ENCODE data around the gene ANKS6. TPM values are rescaled to one million over a fixed set of nuclear protein-coding genes. Genes with fewer than 3 reads are reported as not detected.

Gene ANKS6
- total RNA-seq, 1 experiment from 2014 or later = 46.3 TPM

DNA sequence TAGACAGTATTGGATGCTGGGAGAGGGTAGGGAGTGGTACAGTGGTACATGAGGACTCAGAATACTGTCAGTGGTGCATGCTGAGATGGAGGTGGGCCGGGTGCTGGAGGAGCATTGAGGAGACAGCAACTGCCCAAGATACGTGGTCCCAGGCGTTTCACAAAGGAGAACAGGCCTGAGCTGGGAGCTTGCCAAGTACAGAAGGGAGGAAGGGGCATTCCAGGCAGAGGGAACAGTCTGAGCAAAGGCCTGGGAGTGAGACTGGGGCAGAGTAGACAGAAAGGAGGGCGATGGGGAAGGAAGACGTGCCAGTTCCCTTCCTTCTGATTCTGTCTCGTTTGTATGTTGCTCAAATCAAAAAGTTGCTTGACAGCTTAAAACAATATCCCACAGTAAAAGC lies 26.3 kb upstream of the ANKS6 start:
- no peak overlapping the region for H2BK12ac ChIP-seq (ENCODE audit: insufficient read length, low read depth, low read length)
- H3K56ac ChIP-seq (ENCODE audit: insufficient read length, low read depth, low read length) = no peak overlapping the region
- no peak overlapping the region for H2BK120ac ChIP-seq (ENCODE audit: low read depth, low read length, poor library complexity, severe bottlenecking)
- no peak overlapping the region for H4K5ac ChIP-seq (ENCODE audit: insufficient read length, low read depth, low read length)
- no peak overlapping the region for H2BK5ac ChIP-seq (ENCODE audit: insufficient read length, low read length)
- no peaks in the 10 kb centered on the region; a peak in 3 of 5 replicates for H3K9me3 Mint-ChIP-seq
- TF ChIP-seq, protein P1, sequence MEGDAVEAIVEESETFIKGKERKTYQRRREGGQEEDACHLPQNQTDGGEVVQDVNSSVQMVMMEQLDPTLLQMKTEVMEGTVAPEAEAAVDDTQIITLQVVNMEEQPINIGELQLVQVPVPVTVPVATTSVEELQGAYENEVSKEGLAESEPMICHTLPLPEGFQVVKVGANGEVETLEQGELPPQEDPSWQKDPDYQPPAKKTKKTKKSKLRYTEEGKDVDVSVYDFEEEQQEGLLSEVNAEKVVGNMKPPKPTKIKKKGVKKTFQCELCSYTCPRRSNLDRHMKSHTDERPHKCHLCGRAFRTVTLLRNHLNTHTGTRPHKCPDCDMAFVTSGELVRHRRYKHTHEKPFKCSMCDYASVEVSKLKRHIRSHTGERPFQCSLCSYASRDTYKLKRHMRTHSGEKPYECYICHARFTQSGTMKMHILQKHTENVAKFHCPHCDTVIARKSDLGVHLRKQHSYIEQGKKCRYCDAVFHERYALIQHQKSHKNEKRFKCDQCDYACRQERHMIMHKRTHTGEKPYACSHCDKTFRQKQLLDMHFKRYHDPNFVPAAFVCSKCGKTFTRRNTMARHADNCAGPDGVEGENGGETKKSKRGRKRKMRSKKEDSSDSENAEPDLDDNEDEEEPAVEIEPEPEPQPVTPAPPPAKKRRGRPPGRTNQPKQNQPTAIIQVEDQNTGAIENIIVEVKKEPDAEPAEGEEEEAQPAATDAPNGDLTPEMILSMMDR (conservative IDR thresholded peaks at IDR 0.05) = no peak
- no peak overlapping the region for H4K91ac ChIP-seq (ENCODE audit: insufficient read length, low read depth, low read length)
- no peak overlapping the region for H3K9ac ChIP-seq (ENCODE audit: extremely low read depth, insufficient read length, low read length)
- no peak overlapping the region for H3K18ac ChIP-seq (ENCODE audit: insufficient read length, low read depth, low read length)
- no peak overlapping the region for H3K14ac ChIP-seq (ENCODE audit: insufficient read depth, low read length)
- no peaks in the 10 kb centered on the region for H3K79me1 ChIP-seq (ENCODE audit: insufficient read depth, low read depth, low read length, poor library complexity, severe bottlenecking)
- WGBS (ENCODE audit: extremely low coverage, insufficient read length, low lambda C conversion rate) = no CpG with 5 or more reads among the region's 6 CpGs
- H3K4me1 ChIP-seq (ENCODE audit: insufficient read depth, low read length) = no peaks in the 10 kb centered on the region
- H3T11ph ChIP-seq (ENCODE audit: low read length) = no peak overlapping the region
- H3K27ac Mint-ChIP-seq = peak overlapping the region in 2 of 3 experiments; percentile 23 to 59; a peak in 3 of 7 replicates
- no peaks in the 10 kb centered on the region for H3K23me2 ChIP-seq (ENCODE audit: insufficient read length, low read depth, low read length, poor library complexity, severe bottlenecking)
- H3K27me3 ChIP-seq (ENCODE audit: insufficient read depth, low read length) = no peaks in the 10 kb centered on the region
- peaks cover 2% of the 10 kb centered on the region; the same call in 1 of the 2 replicates for H3K27me3 Mint-ChIP-seq (ENCODE audit: low read depth)
- H3K9me3 ChIP-seq (ENCODE audit: control insufficient read depth, low read depth, low read length) = no peaks in the 10 kb centered on the region
- no peak overlapping the region for H3K23ac ChIP-seq (ENCODE audit: insufficient read length, low read depth, low read length)
- no peak overlapping the region for H4K8ac ChIP-seq (replicated peaks; ENCODE audit: insufficient read length, low read depth, low read length)
- no peak overlapping the region for H2BK15ac ChIP-seq (ENCODE audit: low read depth, low read length)
- H2AFZ ChIP-seq (ENCODE audit: low read length) = no peak overlapping the region
- H3K36me3 Mint-ChIP-seq (ENCODE audit: insufficient read depth in 1 of 3, low read depth in 3 of 3) = peaks cover 10 to 34% (median 34%) of the 10 kb centered on the region in 3 experiments
- no peak overlapping the region for H3K27ac ChIP-seq (ENCODE audit: insufficient read length, low read depth, low read length)
- no peak overlapping the region for H2BK20ac ChIP-seq (ENCODE audit: low read depth, low read length, poor library complexity, severe bottlenecking)
- H4K20me1 ChIP-seq (ENCODE audit: control insufficient read depth, insufficient read depth, insufficient read length) = no peaks in the 10 kb centered on the region
- no peak overlapping the region for H2AK5ac ChIP-seq (ENCODE audit: insufficient read length, low read length)
- H3K4me1 Mint-ChIP-seq = 0 out of 4 replicates have a peak, but pooled peaks cover 0 to under 1% of the 10 kb centered on the region in 2 experiments
- H3K4ac ChIP-seq (ENCODE audit: low read depth, low read length) = no peak overlapping the region
- H3K79me2 ChIP-seq (ENCODE audit: insufficient read depth, low read length) = no peaks in the 10 kb centered on the region
- no peak overlapping the region for H3K4me2 ChIP-seq (ENCODE audit: insufficient read depth, insufficient read length, low read length)
- DNase-seq = no peak
- H3K4me3 Mint-ChIP-seq = no peak overlapping the region
